ENCODE data around the gene PPP2R5C.

Gene PPP2R5C

DNA sequence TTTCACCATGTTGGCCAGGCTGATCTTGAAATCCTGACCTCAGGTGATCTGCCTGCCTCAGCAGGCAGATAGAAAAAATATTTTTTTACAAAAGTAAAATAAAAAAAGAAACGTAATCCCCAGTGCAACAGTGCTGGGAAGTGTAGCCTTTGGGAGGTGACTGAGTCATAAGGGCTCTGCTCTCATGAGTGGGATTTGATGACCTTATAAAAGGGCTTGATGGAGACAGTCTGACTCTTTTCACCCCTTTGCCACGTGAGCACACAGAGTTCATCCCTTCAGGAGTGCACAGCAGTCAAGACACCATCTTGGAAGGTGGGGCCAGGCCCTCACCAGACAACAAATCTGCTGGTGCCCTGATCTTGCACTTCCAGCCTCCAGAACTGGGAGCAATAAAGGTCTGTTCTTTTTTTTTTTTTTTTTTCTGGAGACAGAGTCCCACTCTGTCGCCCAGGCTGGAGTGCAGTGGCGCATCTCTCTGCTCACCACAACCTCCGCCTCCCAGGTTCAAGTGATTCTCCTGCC is 178.2 kb downstream of the PPP2R5C start:
- TF ChIP-seq, protein P1, sequence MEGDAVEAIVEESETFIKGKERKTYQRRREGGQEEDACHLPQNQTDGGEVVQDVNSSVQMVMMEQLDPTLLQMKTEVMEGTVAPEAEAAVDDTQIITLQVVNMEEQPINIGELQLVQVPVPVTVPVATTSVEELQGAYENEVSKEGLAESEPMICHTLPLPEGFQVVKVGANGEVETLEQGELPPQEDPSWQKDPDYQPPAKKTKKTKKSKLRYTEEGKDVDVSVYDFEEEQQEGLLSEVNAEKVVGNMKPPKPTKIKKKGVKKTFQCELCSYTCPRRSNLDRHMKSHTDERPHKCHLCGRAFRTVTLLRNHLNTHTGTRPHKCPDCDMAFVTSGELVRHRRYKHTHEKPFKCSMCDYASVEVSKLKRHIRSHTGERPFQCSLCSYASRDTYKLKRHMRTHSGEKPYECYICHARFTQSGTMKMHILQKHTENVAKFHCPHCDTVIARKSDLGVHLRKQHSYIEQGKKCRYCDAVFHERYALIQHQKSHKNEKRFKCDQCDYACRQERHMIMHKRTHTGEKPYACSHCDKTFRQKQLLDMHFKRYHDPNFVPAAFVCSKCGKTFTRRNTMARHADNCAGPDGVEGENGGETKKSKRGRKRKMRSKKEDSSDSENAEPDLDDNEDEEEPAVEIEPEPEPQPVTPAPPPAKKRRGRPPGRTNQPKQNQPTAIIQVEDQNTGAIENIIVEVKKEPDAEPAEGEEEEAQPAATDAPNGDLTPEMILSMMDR (IDR thresholded peaks at IDR 0.05): no peak
- no peak for DNase-seq (ENCODE audit: low spot score)
- Histone ChIP-seq H3K4me3 (no peak overlapping the region), H3K27ac (no peak overlapping the region)

- TF ChIP-seq, protein P1 (IDR thresholded peaks at IDR 0.05): no peak
- DNase-seq (ENCODE audit: low spot score): no peak
- no peak overlapping the region for H3K27ac ChIP-seq
- no peak overlapping the region for H3K4me3 ChIP-seq
Measured at GRCh38 chr14:101944451-101944850, 182.9 kb downstream of the PPP2R5C start.

DNA sequence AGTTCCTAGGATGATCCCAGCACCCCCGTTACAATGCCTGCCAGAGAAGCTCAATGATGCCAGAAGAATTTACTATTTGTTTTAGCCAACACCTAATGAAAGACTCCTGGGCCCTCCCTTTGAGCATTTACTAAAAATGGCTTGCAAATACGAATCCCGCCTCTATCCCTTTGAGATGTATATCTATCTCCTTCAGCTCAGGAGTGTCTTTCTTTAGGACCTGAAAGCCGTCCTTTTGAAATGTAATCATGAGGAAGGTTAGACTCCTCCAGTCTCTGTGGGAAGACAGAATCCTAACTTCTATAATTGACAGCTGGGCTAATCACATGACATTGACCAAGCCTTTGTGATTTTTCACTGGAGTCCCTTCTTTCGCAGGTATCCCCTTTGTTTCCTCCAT is 183.7 kb downstream of the PPP2R5C start:
- TF ChIP-seq, protein P1 (IDR thresholded peaks at IDR 0.05): no peak
- no peak for DNase-seq (ENCODE audit: low spot score)
- Histone ChIP-seq H3K27ac (no peak overlapping the region), H3K4me3 (no peak overlapping the region)

DNA sequence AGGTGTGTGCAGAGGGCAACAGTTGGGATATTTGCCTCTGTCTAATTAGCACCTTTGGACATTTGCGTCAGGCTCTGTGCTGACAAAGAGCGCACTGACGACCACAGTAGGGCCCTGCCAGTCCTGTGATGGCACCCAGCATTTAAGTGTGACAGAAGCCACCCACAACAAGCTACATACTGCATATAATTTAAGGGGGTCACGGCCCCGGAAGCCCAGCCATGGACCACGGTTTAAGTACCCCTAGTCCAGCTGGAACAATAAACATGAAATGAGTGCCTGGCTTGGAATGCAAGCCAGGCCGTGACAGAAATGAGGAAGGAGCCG is 186.0 kb downstream of the PPP2R5C start:
- peak overlapping the region; percentile 91 to 97 for H3K27ac ChIP-seq
- DNase-seq (ENCODE audit: low spot score): no peak
- TF ChIP-seq, protein P1 (IDR thresholded peaks at IDR 0.05): no peak

DNA sequence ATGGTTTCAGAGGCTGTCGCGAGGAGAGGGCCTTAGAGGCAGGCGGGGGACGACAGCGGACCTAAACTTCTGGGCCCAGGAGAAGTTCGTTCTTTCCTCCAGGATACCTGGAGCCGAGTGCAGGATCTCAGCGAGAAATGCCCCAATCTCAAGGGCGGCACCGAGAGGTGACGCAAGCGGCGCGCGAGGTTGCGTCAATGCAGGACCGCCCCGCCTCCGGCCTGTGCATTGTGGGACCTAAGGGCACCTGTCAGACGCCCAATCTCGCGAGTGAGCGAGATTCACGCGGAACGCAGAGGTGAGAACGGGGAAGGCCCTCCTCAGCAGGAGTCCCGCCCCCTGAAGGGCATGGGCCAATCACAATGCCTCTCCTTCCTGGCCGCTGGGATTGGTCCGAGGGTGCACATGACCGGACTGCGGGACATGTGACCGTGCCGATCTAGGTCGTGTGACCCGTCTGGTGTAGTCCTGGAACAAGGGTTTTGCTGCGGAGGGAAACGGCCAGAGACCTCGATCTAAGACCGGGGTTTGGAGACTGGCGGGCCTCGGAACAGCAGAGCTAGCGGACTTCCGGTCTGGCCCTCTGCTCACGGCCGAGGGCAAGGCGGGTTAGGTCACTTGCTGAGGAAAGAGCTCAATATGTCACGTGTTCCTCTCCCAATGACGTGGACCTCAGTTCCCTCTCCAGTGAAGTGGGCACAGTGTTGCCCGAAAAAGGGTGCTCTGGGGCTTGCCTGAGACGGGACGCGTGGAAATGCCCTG is 186.6 kb downstream of the PPP2R5C start:
- DNase-seq (ENCODE audit: low spot score): peak; percentile 100
- H3K27ac ChIP-seq: peak overlapping the region; percentile 91 to 97
- H3K4me3 ChIP-seq: peak overlapping the region; percentile 88
- TF ChIP-seq, protein P1 (IDR thresholded peaks at IDR 0.05): no peak

More for the DNA sequence above, 186.0 kb downstream of the PPP2R5C start:
- peak overlapping the region; percentile 88 for H3K4me3 ChIP-seq

GRCh38 chr14:101948666-101949216 is 187.2 kb downstream of the PPP2R5C start:
- Histone ChIP-seq H3K4me3 (peak overlapping the region; percentile 88), H3K27ac (peak overlapping the region; percentile 91 to 97)
- DNase-seq (ENCODE audit: low spot score): no peak
- TF ChIP-seq, protein P1 (IDR thresholded peaks at IDR 0.05): no peak

- no peak for DNase-seq (ENCODE audit: low spot score)
- TF ChIP-seq, protein P1 (IDR thresholded peaks at IDR 0.05): no peak
- no peak overlapping the region for H3K27ac ChIP-seq
- H3K4me3 ChIP-seq: no peak overlapping the region
Measured at GRCh38 chr14:101950100-101950499, 188.6 kb downstream of the PPP2R5C start.
